ENCODE results near the gene DLG4.

The DLG4 gene

GRCh38 chr17:7156342-7156940, 63.2 kb downstream of the DLG4 start:
- DNase-seq (ENCODE audit: low read depth in 3 of 3): no peak

- no peak for DNase-seq (ENCODE audit: low read depth in 3 of 3)
Measured at GRCh38 chr17:7147772-7148171, 71.9 kb downstream of the DLG4 start.

- DNase-seq (ENCODE audit: low read depth in 3 of 3): no peak
Measured at GRCh38 chr17:7146115-7146514, 73.5 kb downstream of the DLG4 start.

GRCh38 chr17:7144213-7144612, 75.4 kb downstream of the DLG4 start:
- no peak for DNase-seq (ENCODE audit: low read depth in 3 of 3)

- DNase-seq (ENCODE audit: low read depth in 3 of 3): no peak
Measured at GRCh38 chr17:7141824-7142223, 77.8 kb downstream of the DLG4 start.

- no peak for DNase-seq (ENCODE audit: low read depth in 3 of 3)
Measured at GRCh38 chr17:7139400-7139799, 80.2 kb downstream of the DLG4 start.

GRCh38 chr17:7138800-7139381, 80.7 kb downstream of the DLG4 start:
- DNase-seq (ENCODE audit: low read depth in 3 of 3): no peak

GRCh38 chr17:7137171-7137943, 82.3 kb downstream of the DLG4 start:
- DNase-seq (ENCODE audit: low read depth in 3 of 3): no peak
